Lower leg skin (tissue), 4 donors: Measurements from ENCODE around the gene WDR27. TPM values are rescaled to one million over a fixed set of nuclear protein-coding genes. Genes with fewer than 3 reads are reported as not detected.
"Not testable (repeated sequence)": the region's sequence is repeated elsewhere in the genome, so short reads cannot be mapped to it uniquely, and the experiment has no call there.

Source experiments
- DNase-seq, 2 donors: peaks; one replicate each; pipeline ENCODE4 v3.0.0-alpha.2; 2019; ENCODE audit warnings: low spot score in 2 of 2
- H3K4me3 ChIP-seq: fragments of 200-600 bp; sonication (generic); 2 replicates; pipeline ENCODE4 v1.5.1; 2017; ENCODE audit warnings: mild to moderate bottlenecking, low read depth; ENCODE audit not compliant: poor library complexity, severe bottlenecking
- POLR2A ChIP-seq, 2 donors: fragments of 450-650 bp; IDR thresholded peaks; one replicate each; pipeline ENCODE4 v1.6.1; 2016 to 2017; ENCODE audit warnings: antibody characterized with exemption in 2 of 2, mild to moderate bottlenecking in 1 of 2, moderate library complexity in 1 of 2
- WGBS, 2 donors: methylation state at CpG; one replicate each; pipeline ENCODE4 v1.1.5; 2018; 5-methylcytosine and 5-hydroxymethylcytosine counted together
- intact Hi-C: fragments of 100-400 bp; cut with DNase I; formaldehyde crosslinking; loops from one replicate; pipeline ENCODE4 v1.15.0; 2023; ENCODE audit warnings: low total_unique reads
- total RNA-seq, 4 donors: library from RNA; depleted of rRNA; stranded (reverse); fragments of >200 nt; gene quantifications; one replicate each; pipeline ENCODE4 v1.1.0, GENCODE V29; 2016
- TF ChIP-seq, protein P1 (sequence below), 3 donors: fragments of 450-650 bp; IDR thresholded peaks; one replicate each; pipeline ENCODE4 v1.5.1; 2016; ENCODE audit warnings: antibody characterized with exemption in 3 of 3, mild to moderate bottlenecking in 3 of 3, moderate library complexity in 2 of 3

The WDR27 gene
- total RNA-seq, 4 donors from 2014 or later: 15.7 to 40.0 (median 19.5) TPM

DNA sequence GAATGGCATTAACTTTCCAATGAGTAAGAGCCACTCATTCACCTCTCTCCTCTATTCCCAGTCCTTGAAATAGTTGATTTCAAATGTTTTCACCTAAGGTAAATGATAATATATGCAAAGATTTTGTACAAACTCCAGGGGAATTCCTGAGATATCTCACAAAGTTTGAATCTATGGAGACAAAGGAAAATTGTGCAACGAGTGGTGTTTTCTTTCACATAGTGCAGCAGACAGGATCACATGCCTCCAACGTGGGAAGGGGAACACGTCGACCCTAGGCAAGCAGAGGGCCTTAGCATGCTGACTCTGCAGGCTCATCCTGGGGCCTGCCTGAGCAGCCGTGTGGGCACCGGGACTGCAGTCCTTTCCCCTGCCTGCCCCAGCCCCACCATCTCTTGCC is 252.6 kb downstream of the WDR27 start:
- WGBS, 2 donors: 62 to 68% methylated on average over 6 of the region's 6 CpGs
- H3K4me3 ChIP-seq: no peak overlapping the region
- intact Hi-C loops: no loop called here
- TF ChIP-seq POLR2A (IDR thresholded peaks at IDR 0.05): no peak
- TF ChIP-seq, protein P1, sequence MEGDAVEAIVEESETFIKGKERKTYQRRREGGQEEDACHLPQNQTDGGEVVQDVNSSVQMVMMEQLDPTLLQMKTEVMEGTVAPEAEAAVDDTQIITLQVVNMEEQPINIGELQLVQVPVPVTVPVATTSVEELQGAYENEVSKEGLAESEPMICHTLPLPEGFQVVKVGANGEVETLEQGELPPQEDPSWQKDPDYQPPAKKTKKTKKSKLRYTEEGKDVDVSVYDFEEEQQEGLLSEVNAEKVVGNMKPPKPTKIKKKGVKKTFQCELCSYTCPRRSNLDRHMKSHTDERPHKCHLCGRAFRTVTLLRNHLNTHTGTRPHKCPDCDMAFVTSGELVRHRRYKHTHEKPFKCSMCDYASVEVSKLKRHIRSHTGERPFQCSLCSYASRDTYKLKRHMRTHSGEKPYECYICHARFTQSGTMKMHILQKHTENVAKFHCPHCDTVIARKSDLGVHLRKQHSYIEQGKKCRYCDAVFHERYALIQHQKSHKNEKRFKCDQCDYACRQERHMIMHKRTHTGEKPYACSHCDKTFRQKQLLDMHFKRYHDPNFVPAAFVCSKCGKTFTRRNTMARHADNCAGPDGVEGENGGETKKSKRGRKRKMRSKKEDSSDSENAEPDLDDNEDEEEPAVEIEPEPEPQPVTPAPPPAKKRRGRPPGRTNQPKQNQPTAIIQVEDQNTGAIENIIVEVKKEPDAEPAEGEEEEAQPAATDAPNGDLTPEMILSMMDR (IDR thresholded peaks at IDR 0.05): no peak
- no peak for DNase-seq

DNA sequence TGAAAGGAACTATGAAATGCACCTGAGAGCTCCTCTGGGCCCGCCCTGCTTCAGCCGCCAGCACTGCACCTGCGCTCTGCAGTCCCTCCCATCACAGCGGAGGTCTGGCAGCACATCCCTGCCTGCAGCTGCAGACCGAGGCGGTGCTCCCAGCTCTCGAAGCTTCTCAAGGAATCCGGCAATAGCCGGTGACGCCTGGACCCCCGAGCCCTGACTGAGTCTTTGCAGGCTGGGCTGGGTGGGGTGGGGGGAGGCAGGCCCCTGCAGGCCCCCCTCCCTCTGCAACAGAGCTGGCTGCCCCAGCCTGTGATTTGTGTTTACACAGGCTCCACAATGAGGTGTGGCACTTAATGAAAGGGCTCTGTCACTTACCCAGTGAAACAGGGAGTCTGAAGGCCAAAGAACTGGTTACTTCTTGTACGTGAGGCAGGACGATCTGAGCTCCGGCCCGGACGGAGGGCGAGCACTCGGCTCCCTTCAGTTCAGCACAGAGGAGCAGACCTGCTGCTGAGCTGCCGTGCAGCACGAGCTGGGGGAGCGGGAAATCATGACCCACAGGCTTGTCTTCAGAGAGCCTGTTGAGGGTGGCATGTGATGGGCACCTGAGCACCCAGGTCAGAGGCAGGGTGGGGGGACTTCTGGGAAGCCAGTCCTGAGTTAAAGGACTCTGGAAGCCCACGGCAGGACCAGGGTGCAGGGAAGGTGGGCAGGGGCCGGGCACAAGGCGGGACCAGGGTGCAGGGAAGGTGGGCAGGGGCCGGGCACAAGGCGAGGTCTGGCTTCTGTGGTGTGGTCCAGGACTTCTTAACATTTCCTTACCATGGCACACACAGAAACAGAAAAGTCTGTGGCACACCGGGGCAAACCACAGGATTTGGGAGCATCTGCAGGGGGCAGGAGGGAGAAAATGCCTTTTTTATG is 255.9 kb downstream of the WDR27 start:
- intact Hi-C loops: no loop called here
- no peak overlapping the region for H3K4me3 ChIP-seq
- DNase-seq: no peak
- TF ChIP-seq, protein P1 (IDR thresholded peaks at IDR 0.05): no peak
- TF ChIP-seq POLR2A (IDR thresholded peaks at IDR 0.05): no peak
- 62 to 86% methylated on average over 10 to 26 of the region's 27 CpGs for WGBS, 2 donors

- TF ChIP-seq, protein P1 (IDR thresholded peaks at IDR 0.05): no peak
- no peak for TF ChIP-seq POLR2A (IDR thresholded peaks at IDR 0.05)
- WGBS, 2 donors: 79 to 81% methylated on average over 7 of the region's 7 CpGs
Measured at GRCh38 chr6:169445227-169445626, 256.6 kb downstream of the WDR27 start.

GRCh38 chr6:169441292-169441691 is 260.5 kb downstream of the WDR27 start:
- intact Hi-C loops: loop anchor here (5.0 kb wide), 1 partner anchor 991 kb away; no protein-coding TSS in a partner anchor
- 89 to 90% methylated on average over 5 of the region's 5 CpGs for WGBS, 2 donors
- TF ChIP-seq, protein P1 (IDR thresholded peaks at IDR 0.05): no peak
- TF ChIP-seq POLR2A (IDR thresholded peaks at IDR 0.05): no peak
- no peak for DNase-seq
- H3K4me3 ChIP-seq: no peak overlapping the region

More at GRCh38 chr6:169445227-169445626, 256.6 kb downstream of the WDR27 start:
- no peak overlapping the region for H3K4me3 ChIP-seq
- no peak for DNase-seq
- intact Hi-C loops: no loop called here

DNA sequence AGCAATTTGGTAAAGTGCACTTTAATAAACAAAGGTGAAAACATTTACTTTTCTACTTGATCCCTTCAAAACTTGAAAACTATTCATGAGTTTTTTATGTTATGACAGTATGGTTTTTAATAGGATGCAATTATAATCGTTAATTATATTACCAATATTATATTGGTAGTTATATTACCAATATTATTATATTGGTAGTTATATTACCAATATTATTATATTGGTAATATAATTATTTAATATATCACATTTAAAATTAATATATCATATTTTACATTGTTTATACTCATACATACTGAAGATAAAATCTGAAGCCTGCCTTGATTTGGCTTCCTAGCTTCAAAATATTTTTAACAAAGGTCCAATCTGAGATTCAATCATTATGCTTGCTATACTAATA is 262.1 kb downstream of the WDR27 start:
- TF ChIP-seq, protein P1 (IDR thresholded peaks at IDR 0.05): no peak
- no peak for DNase-seq
- intact Hi-C loops: loop anchor here (5.0 kb wide), 1 partner anchor 993 kb away; no protein-coding TSS in a partner anchor
- 0% methylated on average over 1 of the region's 1 CpG for WGBS, 2 donors
- H3K4me3 ChIP-seq: no peak overlapping the region

DNA sequence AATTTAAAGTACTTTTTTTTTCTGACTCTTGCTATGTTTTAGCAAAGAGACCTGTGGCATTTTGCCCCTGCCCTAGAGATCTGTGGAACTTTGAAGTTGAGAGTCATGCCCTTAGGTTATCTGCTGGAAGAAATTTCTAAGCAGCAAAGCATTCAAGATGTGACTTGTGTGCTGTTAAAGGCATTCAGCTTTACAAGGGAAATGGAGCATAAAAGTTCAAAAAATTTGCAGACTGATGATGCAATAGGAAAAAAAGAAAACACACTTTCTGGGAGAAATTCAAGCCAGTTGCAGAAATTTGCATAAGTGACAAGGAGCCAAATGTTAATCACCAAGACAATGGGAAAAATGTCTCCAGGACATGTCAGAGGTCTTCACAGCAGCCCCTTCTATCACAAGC is 267.3 kb downstream of the WDR27 start:
- intact Hi-C loops, DNase-seq, H3K4me3 ChIP-seq: not testable (repeated sequence)
